Esophagus muscularis mucosa (tissue), 3 donors: ENCODE data around the gene FAM168B.

ENCODE experiments used
- CTCF ChIP-seq, 3 experiments: fragments of 200-600 bp in 2 of 3; fragments of 450-650 bp in 1 of 3; sonication (generic) in 2 of 3; IDR thresholded peaks; one replicate each; pipeline ENCODE4 v1.5.1; 2017 to 2019; ENCODE audit warnings: antibody characterized with exemption in 3 of 3, mild to moderate bottlenecking in 2 of 3, moderate library complexity in 1 of 3
- POLR2A ChIP-seq: fragments of 450-650 bp; IDR thresholded peaks from one replicate; pipeline ENCODE4 v1.6.1; 2017; ENCODE audit warnings: antibody characterized with exemption, moderate library complexity, mild to moderate bottlenecking, low read depth

- TF ChIP-seq CTCF (IDR thresholded peaks at IDR 0.05) (no peak), POLR2A (no peak)
These were observed 58.0 kb downstream of the FAM168B start for GRCh38 chr2:131035112-131035825.
